ENCODE results near the gene RAB1A.

Gene RAB1A

DNA sequence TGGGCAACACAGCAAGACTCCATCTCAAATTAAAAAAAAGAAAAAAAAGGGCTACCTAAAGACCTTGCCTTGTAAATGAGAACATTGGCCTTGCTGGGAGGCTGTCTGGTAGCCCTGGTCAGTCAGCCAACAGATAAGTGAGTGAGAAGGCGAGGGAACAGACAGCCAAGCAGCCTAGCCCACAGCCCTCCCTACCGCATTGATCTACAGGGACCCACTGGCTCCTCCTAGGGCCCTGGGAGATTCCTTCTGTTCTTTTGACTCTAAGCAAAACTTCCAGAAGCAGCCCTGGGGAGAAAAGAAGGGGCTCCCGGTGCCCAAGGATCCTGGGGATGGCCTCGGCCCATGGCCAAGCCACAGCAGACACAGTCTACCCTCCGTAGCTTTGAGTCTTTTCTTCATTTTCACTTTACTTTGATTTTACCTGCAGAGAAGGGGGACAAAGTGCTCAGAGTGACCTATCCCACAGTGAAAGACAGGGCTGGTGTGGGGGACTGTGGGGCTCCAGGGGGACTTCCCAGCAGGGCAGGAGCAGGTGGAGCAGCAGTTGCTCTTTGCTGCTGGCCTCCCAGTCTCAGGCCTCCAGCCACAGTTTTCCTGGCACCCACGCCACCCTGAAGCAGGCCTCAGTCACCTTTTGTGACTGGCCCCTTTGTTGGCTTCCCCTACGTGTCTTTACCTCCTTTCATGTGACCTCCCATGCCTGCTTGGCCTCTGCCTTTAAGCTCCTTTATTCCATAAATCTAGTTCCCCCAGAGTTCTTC, 68.6 kb downstream of the RAB1A start:
- no peak for DNase-seq (ENCODE audit: low spot score)

DNA sequence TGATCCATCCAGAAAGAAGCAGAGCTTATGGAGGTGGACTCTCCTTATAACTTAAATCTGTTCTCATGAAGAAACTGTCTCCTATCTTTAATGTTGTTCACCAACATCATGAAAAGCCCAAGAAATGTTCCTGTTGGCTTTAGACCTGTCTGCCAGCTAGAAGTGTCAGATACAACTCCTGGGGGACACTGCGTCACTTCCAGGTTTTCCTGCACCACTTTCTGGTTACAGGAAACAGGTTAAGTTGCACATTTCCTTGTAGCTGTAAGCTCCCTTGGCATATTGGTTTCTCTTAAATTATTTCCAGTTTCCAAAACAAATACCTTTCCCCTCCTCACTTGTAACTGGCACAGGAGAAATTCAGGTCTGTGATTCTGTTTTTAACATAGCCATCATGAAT, 70.8 kb downstream of the RAB1A start:
- no peak for DNase-seq (ENCODE audit: low spot score)

DNA sequence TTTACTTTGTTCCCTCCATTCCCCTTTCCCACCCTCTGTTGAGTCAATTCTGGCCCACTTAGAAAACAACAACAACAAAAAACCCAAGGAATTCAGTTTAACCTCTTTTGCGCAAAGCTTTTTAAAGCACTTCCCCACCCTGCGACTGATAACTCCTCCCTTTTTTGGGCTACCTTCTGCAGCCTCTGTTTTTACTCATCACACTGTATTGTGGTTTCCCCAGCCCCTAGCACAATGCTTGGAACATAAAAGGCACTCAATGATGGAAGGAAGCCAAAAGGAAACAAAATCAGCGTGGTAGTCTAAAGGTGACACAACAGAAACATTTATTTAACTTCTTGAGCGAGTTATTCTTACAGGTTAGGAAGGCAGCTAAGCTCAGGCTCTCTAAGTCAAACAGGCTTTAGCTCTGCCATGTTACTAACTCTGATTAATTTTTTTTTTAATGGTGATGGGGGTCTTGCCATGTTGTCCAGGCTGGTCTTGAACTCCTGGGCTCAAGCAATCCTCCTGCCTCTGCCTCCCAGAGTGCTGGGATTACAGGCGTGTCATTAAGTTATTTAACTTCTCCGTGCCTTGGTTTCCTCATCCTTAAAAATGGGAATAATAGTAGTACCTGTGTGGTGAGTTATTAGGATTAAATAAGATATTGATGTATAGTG, 72.4 kb downstream of the RAB1A start:
- DNase-seq (ENCODE audit: low spot score): peak; percentile 50

- peak; percentile 37 for DNase-seq (ENCODE audit: low spot score)
These were observed 72.9 kb downstream of the RAB1A start for GRCh38 chr2:65057054-65057375.

- DNase-seq (ENCODE audit: low spot score): peak; percentile 98
These were observed 73.5 kb downstream of the RAB1A start, which contains the start of gene CEP68 for GRCh38 chr2:65056215-65057053. CEP68 (plus strand) TSS chr2:65056416; CDS start chr2:65069445, 13,029 bp downstream.

GRCh38 chr2:65055422-65056214, 74.3 kb downstream of the RAB1A start:
- DNase-seq (ENCODE audit: low spot score): peak; percentile 86

GRCh38 chr2:65054749-65055421, 75.0 kb downstream of the RAB1A start:
- peak; percentile 32 for DNase-seq (ENCODE audit: low spot score)

GRCh38 chr2:65053199-65053598, 76.7 kb downstream of the RAB1A start:
- DNase-seq (ENCODE audit: low spot score): peak; percentile 50

GRCh38 chr2:65050931-65051330, 79.0 kb downstream of the RAB1A start:
- DNase-seq (ENCODE audit: low spot score): no peak

- peak; percentile 34 for DNase-seq (ENCODE audit: low spot score)
These were observed 80.8 kb downstream of the RAB1A start for GRCh38 chr2:65049010-65049639.

DNA sequence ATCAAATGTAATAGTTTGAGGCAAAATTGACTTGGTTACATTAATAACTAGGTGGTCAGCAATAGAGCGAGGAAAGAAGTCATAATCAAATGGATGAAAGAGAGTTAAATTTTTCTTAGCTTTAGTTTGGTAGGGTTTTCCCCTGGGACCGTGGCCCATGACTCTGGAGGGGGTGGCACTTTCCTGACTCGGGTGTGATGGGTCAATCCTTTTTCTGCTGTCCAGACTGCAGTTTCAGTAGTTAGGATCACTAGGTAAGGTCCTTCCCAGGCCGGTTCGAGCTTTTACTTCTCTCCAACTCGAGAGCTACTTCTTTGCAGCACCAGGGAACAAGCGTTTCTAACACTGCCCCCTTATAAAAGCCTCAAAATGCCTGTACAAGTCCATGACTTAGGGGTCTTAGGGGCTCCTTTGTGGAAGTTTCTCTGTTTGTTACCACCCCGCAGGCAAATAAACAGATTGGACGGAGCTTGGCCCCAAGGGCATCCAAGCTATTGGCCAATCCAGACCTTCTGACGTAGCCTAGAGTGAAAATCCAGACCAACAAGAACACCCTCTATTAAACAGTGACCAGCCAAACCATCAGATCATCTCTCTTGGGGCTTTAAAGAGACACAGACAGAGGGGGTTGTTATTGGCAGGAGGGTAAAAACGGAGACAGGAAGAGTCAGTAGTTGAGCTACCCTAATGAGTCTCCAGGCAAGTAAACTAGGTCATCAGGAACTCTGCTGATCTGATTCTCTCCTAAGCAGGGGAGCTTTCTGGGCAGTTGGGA, 83.1 kb downstream of the RAB1A start:
- no peak for DNase-seq (ENCODE audit: low spot score)

GRCh38 chr2:65045651-65046050, 84.3 kb downstream of the RAB1A start:
- DNase-seq (ENCODE audit: low spot score): no peak

DNA sequence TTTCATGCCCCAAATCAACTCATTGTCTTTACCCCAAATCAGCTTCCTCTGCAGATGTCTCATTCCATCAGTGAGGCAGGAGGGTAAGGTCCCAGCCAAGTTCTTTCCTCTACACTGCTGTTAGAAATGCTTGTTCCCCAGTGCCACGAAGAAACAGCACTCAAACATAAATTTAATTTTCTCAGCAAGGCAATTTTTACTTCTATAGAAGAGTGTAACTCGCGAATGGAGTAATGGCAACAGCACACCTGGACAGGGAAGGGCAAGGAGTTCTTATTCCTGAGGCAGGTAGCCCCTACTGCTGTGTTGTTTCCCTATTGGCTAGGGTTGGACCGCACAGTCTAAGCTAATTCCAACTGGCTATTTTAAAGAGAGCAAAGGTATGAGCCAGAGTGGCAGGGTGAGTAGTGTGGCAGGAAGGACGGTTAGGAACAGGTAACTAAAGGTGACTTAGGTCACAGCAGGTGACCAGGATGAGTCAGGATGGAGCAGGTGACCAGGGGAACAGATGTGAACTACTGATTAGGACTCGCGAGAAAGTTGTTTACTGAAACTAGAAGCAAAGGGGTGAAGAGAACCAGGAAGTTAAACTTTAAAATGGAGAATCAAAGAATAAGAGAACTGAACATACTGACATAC, 85.7 kb downstream of the RAB1A start:
- no peak for DNase-seq (ENCODE audit: low spot score)

- no peak for DNase-seq (ENCODE audit: low spot score)
These were observed 86.9 kb downstream of the RAB1A start for GRCh38 chr2:65043001-65043400.

GRCh38 chr2:65040400-65041261, 89.3 kb downstream of the RAB1A start:
- peak; percentile 86 for DNase-seq (ENCODE audit: low spot score)

- no peak for DNase-seq (ENCODE audit: low spot score)
These were observed 90.3 kb downstream of the RAB1A start for GRCh38 chr2:65039640-65040039.

DNA sequence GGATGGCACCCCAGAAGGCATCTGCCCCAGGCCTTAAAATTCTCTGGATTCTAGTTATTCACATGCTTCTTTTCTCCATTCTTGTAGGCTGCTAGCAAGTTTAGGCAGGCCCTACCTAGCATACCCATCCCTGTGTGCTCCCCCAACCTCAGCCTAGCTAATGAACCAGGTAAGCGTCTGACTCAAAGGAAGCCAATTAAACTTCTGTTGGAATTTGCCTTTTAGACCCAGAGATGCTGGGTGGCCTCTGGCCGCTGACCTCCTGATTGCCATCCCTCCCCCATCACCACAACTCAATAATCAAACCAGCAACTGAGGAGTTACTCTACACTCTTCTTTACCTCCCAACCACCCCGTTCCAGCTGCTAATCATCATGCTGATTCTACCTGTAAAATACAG, 92.7 kb downstream of the RAB1A start:
- DNase-seq (ENCODE audit: low spot score): no peak

All from NAMALWA (cell line).